SK-N-SH (cell line): ENCODE results near the gene TUBGCP6. TPM values are rescaled to one million over a fixed set of nuclear protein-coding genes. Genes with fewer than 3 reads are reported as not detected.
A peak's percentile ranks its signal among the peaks of the same experiment; 100 is the strongest.

Source experiments
- CTCF ChIA-PET: fragments of 300-600, 350-600 bp; formaldehyde crosslinking; extraction: SDS; loops from one replicate; lab custom pipeline; 2021; lab: Yijun Ruan, JAX
- POLR2A ChIA-PET: fragments of 350-600 bp; sonication (Branson Sonifier 250); formaldehyde crosslinking; extraction: SDS; loops from one replicate; lab custom pipeline; 2020; ENCODE audit warnings: antibody characterized with exemption, inconsistent platforms; lab: Yijun Ruan, JAX
- DNase-seq: peaks from one replicate; pipeline ENCODE4 v3.0.0; 2012
- H2AFZ ChIP-seq: fragments of 200-600 bp; sonication (generic); 2 replicates; pipeline ENCODE4 v1.8.1; 2016; ENCODE audit warnings: antibody characterized with exemption, mild to moderate bottlenecking, low read depth
- H3F3A ChIP-seq: fragments of 200-600 bp; sonication (generic); replicated peaks from 2 replicates; pipeline ENCODE3; 2016; ENCODE audit warnings: antibody characterized with exemption, mild to moderate bottlenecking; ENCODE audit not compliant: insufficient read depth
- H3K27ac ChIP-seq, 2 experiments: fragments of 200-500 bp in 1 of 2; fragments of 200-600 bp in 1 of 2; sonication (Bioruptor generic) in 1 of 2; sonication (generic), shearing (Covaris generic) in 1 of 2; 2 replicates each; pipeline versions ENCODE4 v1.5.1 to v1.6.1; 2014 to 2016; ENCODE audit warnings: low read depth in 2 of 2, inconsistent platforms in 1 of 2, low read length in 1 of 2, mild to moderate bottlenecking in 1 of 2, mixed read lengths in 1 of 2
- H3K27me3 ChIP-seq: fragments of 200-600 bp; sonication (generic), shearing (Covaris generic); 2 replicates; pipeline ENCODE4 v1.6.1; 2016; ENCODE audit warnings: mixed run types; ENCODE audit not compliant: insufficient read depth
- H3K36me3 ChIP-seq, 2 experiments: fragments of 200-500 bp in 1 of 2; fragments of 200-600 bp in 1 of 2; sonication (Bioruptor generic) in 1 of 2; sonication (generic) in 1 of 2; replicated peaks in 1 of 2; 2 replicates each; pipeline versions ENCODE3 to v1.5.1; 2014 to 2016; ENCODE audit warnings: low read length in 1 of 2, mild to moderate bottlenecking in 1 of 2; ENCODE audit not compliant: insufficient read depth in 2 of 2, control insufficient read depth in 1 of 2
- H3K4me1 ChIP-seq, 2 experiments: fragments of 200-500 bp in 1 of 2; fragments of 200-600 bp in 1 of 2; sonication (Bioruptor generic) in 1 of 2; sonication (generic), shearing (Covaris generic) in 1 of 2; 2 replicates each; pipeline versions ENCODE4 v1.5.1 to v1.6.1; 2014 to 2016; ENCODE audit warnings: low read depth in 1 of 2, low read length in 1 of 2, mixed run types in 1 of 2; ENCODE audit not compliant: insufficient read depth in 2 of 2, control insufficient read depth in 1 of 2
- H3K4me2 ChIP-seq: fragments of 200-600 bp; sonication (generic), shearing (Covaris generic); 2 replicates; pipeline ENCODE4 v1.6.1; 2017; ENCODE audit warnings: mixed run types
- H3K4me3 ChIP-seq, 2 experiments: fragments of 200-500 bp in 1 of 2; fragments of 200-600 bp in 1 of 2; sonication (Bioruptor generic) in 1 of 2; sonication (generic), shearing (Covaris generic) in 1 of 2; 2 replicates each; pipeline versions ENCODE4 v1.5.1 to v1.8.1; 2014 to 2016; ENCODE audit warnings: low read depth in 2 of 2, inconsistent platforms in 1 of 2, low read length in 1 of 2, mild to moderate bottlenecking in 1 of 2, mixed read lengths in 1 of 2, moderate library complexity in 1 of 2
- H3K79me2 ChIP-seq: fragments of 200-600 bp; sonication (generic); 2 replicates; pipeline ENCODE4 v1.8.1; 2017; ENCODE audit warnings: mild to moderate bottlenecking; ENCODE audit not compliant: insufficient read depth
- H3K9ac ChIP-seq: fragments of 200-600 bp; sonication (generic); 2 replicates; pipeline ENCODE4 v1.6.1; 2017; ENCODE audit warnings: mixed run types
- H3K9me2 ChIP-seq: fragments of 200-600 bp; sonication (generic); 2 replicates; pipeline ENCODE4 v1.6.1; 2017; ENCODE audit warnings: mixed run types
- H3K9me3 ChIP-seq: fragments of 200-600 bp; sonication (generic); 2 replicates; pipeline ENCODE4 v1.6.1; 2017; ENCODE audit warnings: mixed run types, mild to moderate bottlenecking, moderate library complexity
- H4K20me1 ChIP-seq: fragments of 200-600 bp; sonication (generic); 2 replicates; pipeline ENCODE4 v1.6.1; 2017; ENCODE audit warnings: mild to moderate bottlenecking, mixed run types; ENCODE audit not compliant: insufficient read depth
- CHD2 ChIP-seq: fragments of 150-350 bp; IDR thresholded peaks from 2 replicates; pipeline ENCODE4 v1.6.1; 2018; ENCODE audit warnings: low read length; ENCODE audit not compliant: partially characterized antibody
- ELF1 ChIP-seq: IDR thresholded peaks from 2 replicates; pipeline ENCODE4 v1.4.0; 2012
- FOXM1 ChIP-seq: IDR thresholded peaks from 2 replicates; pipeline ENCODE4 v1.4.0; 2012; ENCODE audit warnings: low read depth, mild to moderate bottlenecking
- GABPA ChIP-seq: IDR thresholded peaks from 2 replicates; pipeline ENCODE4 v1.4.0; 2012; ENCODE audit warnings: low read depth, mild to moderate bottlenecking
- JUND ChIP-seq: IDR thresholded peaks from 2 replicates; pipeline ENCODE4 v1.4.0; 2012
- MAX ChIP-seq: IDR thresholded peaks from 2 replicates; pipeline ENCODE4 v1.4.0; 2012; ENCODE audit warnings: low read depth
- MXI1 ChIP-seq: IDR thresholded peaks from 2 replicates; pipeline ENCODE4 v1.6.1; 2012; ENCODE audit warnings: mild to moderate bottlenecking, low read depth, low read length, improper control_type of control experiment
- PBX3 ChIP-seq: IDR thresholded peaks from 2 replicates; pipeline ENCODE4; 2012
- POLR2AphosphoS5 ChIP-seq: IDR thresholded peaks from 2 replicates; pipeline ENCODE4 v1.6.1; 2012; ENCODE audit warnings: low read depth, low read length
- RFX5 ChIP-seq: IDR thresholded peaks from 2 replicates; pipeline ENCODE4 v1.6.1; 2012; ENCODE audit warnings: mild to moderate bottlenecking, improper control_type of control experiment, low read length
- RXRA ChIP-seq: IDR thresholded peaks from 2 replicates; pipeline ENCODE4 v1.4.0; 2012; ENCODE audit warnings: low read depth, mild to moderate bottlenecking, borderline replicate concordance
- TAF1 ChIP-seq: IDR thresholded peaks from 2 replicates; pipeline ENCODE4 v1.6.1; 2012; ENCODE audit warnings: low read depth, mild to moderate bottlenecking, low read length, moderate library complexity, borderline replicate concordance
- TCF12 ChIP-seq: IDR thresholded peaks from 2 replicates; pipeline ENCODE4 v1.4.0; 2012
- TEAD4 ChIP-seq: IDR thresholded peaks from 2 replicates; pipeline ENCODE4 v1.4.0; 2012; ENCODE audit warnings: mild to moderate bottlenecking, borderline replicate concordance; ENCODE audit not compliant: insufficient read depth
- USF2 ChIP-seq: fragments of 150-350 bp; IDR thresholded peaks from 2 replicates; pipeline ENCODE4 v1.6.1; 2017; ENCODE audit warnings: antibody characterized with exemption, low read length, low read depth, borderline replicate concordance
- ZBTB33 ChIP-seq: IDR thresholded peaks from 2 replicates; pipeline ENCODE4 v1.4.0; 2012; ENCODE audit warnings: low read depth, borderline replicate concordance
- WGBS: methylation state at CpG from one replicate; pipeline ENCODE4 v1.1.6; 2017; ENCODE audit warnings: low lambda C conversion rate; 5-methylcytosine and 5-hydroxymethylcytosine counted together
- polyA plus RNA-seq, 3 experiments: library from polyadenylated mRNA; depleted of rRNA; stranded (reverse); fragments of >200 nt; gene quantifications; 2 replicates each; pipeline ENCODE4 v1.2.3, GENCODE V29; 2012

The TUBGCP6 gene
- polyA plus RNA-seq, 1 of the 3 experiments (the other 2 are of a cell fraction): 40.4 TPM

- no peaks in the 10 kb centered on the region for H3K27me3 ChIP-seq
- peak; percentile 90 for DNase-seq
- peak within 1 kb of the TSS; percentile 53 to 85; a peak in 3 of 4 replicates for H3K27ac ChIP-seq
- CTCF ChIA-PET: interaction anchor here (11.4 kb wide), 1 partner anchor 18 kb away, joined by 72 read pairs; the partner anchor contains the start of gene HDAC10
- 0% methylated on average over 8 of the region's 92 CpGs for WGBS
- H3K4me2 ChIP-seq: peak within 1 kb of the TSS; percentile 98
- H3K36me3 ChIP-seq: peaks cover 3 to 17% of the 10 kb centered on the region in 2 experiments
- peak; percentile 12; the same call in 1 of the 2 replicates for TF ChIP-seq MXI1
- no peak for TF ChIP-seq TCF12
- TF ChIP-seq TAF1: 0 out of 2 replicates have a peak, but pooled peaks have one; percentile 5
- TF ChIP-seq GABPA: peak; percentile 58; the same call in 1 of the 2 replicates
- TF ChIP-seq CHD2: peak; percentile 79
- TF ChIP-seq POLR2AphosphoS5: 0 out of 2 replicates have a peak, but pooled peaks have one; percentile 9
- 0 out of 2 replicates have a peak, but pooled peaks have one; percentile 33 for TF ChIP-seq ZBTB33
- TF ChIP-seq TEAD4: no peak
- no peak for TF ChIP-seq PBX3
- H4K20me1 ChIP-seq: peaks cover 19% of the 10 kb centered on the region; the same call in 1 of the 2 replicates
- no peaks in the 10 kb centered on the region for H3K9me3 ChIP-seq
- peaks cover 7 to 23% of the 10 kb centered on the region in 2 experiments; a peak in 2 of 4 replicates for H3K4me1 ChIP-seq
- no peak within 1 kb of the TSS for H2AFZ ChIP-seq
- POLR2A ChIA-PET: interaction anchor here (1.0 kb wide), 1 partner anchor 19 kb away, joined by 4 read pairs; the partner anchor contains the start of gene HDAC10
- no peaks in the 10 kb centered on the region for H3K9me2 ChIP-seq
- H3K79me2 ChIP-seq: no peaks in the 10 kb centered on the region
- H3K9ac ChIP-seq: peak within 1 kb of the TSS; percentile 70
- H3K4me3 ChIP-seq: peak within 1 kb of the TSS; percentile 60 to 73
- peaks cover 29% of the 10 kb centered on the region for H3F3A ChIP-seq
Measured at GRCh38 chr22:50269970-50270665, 25.3 kb upstream of the TUBGCP6 start, which contains the start of gene MAPK11. TSS of gene MAPK11 (minus strand) at chr22:50270380. CDS start at chr22:50270292, 88 bp downstream.

- Histone ChIP-seq H4K20me1 (peaks cover 15% of the 10 kb centered on the region; the same call in 1 of the 2 replicates), H3F3A (peaks cover 25% of the 10 kb centered on the region), H3K9me2 (no peaks in the 10 kb centered on the region), H3K4me2 (peak overlapping the region; percentile 92), H3K9me3 (no peaks in the 10 kb centered on the region), H3K27me3 (no peaks in the 10 kb centered on the region), H3K27ac (peak overlapping the region in 1 of 2 experiments; percentile 85; a peak in 2 of 4 replicates), H3K4me3 (peak overlapping the region; percentile 60 to 73), H2AFZ (no peak overlapping the region), H3K79me2 (no peaks in the 10 kb centered on the region), H3K36me3 (peaks cover 0 to 14% of the 10 kb centered on the region in 2 experiments), H3K4me1 (peaks cover 7 to 23% of the 10 kb centered on the region in 2 experiments; a peak in 2 of 4 replicates), H3K9ac (peak overlapping the region; percentile 70)
- CTCF ChIA-PET: interaction anchor here (11.4 kb wide), 1 partner anchor 18 kb away, joined by 72 read pairs; the partner anchor contains the start of gene HDAC10
- DNase-seq: peak; percentile 68
- no CpG with 5 or more reads among the region's 18 CpGs for WGBS
- TF ChIP-seq JUND: no peak
- no peak for TF ChIP-seq ELF1
- no peak for TF ChIP-seq RXRA
- no peak for TF ChIP-seq MXI1
- TF ChIP-seq FOXM1: no peak
- TF ChIP-seq RFX5: no peak
- TF ChIP-seq TAF1: no peak
- TF ChIP-seq USF2: no peak
- no peak for TF ChIP-seq GABPA
- TF ChIP-seq MAX: no peak
- POLR2A ChIA-PET: interaction anchor here (1.0 kb wide), 1 partner anchor 18 kb away, joined by 4 read pairs; the partner anchor contains the start of gene HDAC10
Measured at GRCh38 chr22:50269573-50269969, 24.7 kb upstream of the TUBGCP6 start.
